Glomerular visceral epithelial cell (primary cell): ENCODE data around the gene XRN2.

Experiments
- DNase-seq: peaks from one replicate; pipeline ENCODE4 v3.0.0-alpha.2; 2016; ENCODE audit errors: extremely low spot score

XRN2 gene

GRCh38 chr20:21301940-21302663 lies 1.0 kb upstream of the XRN2 start:
- DNase-seq: no peak

DNA sequence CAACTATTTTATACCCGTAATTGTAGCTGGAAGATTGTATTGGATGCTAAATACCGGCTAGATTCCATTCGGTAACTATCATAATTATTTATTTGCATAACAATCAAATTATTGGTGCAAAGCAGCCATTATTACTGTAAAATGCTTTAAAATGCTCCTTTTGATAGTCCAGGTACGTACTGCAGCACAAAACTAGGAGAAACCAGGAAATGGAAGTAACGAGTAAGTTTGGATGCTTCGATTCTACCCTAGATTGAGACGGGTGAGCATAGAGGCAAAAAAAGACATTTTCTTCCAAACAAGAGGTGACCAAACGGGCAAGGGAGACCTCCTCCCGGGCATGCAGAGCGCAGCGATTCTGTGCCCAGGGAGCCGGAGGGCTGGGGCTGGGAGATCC lies 469 bp upstream of the XRN2 start:
- DNase-seq: no peak

- peak; percentile 22 for DNase-seq
Measured at GRCh38 chr20:21303872-21304586, 898 bp downstream of the XRN2 start.

DNA sequence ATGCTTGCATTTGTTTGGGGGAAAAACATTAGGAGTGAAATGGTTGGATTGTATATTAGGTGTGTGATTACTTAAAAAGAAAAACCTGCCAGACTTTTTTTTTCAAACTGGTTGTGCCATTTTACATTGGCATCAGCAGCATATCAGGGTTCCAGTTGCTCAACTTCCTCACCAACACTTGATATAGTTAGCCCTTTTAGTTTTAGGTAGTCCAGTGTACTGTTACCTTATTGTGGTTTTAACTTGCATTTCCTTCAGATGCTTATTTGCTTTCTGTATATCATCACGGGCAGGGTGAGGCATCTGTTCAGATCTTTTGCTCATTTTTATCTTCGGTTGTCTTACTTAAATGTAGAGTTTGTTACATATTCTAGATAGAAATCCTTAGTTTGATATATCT lies 5.2 kb downstream of the XRN2 start:
- DNase-seq: no peak

DNA sequence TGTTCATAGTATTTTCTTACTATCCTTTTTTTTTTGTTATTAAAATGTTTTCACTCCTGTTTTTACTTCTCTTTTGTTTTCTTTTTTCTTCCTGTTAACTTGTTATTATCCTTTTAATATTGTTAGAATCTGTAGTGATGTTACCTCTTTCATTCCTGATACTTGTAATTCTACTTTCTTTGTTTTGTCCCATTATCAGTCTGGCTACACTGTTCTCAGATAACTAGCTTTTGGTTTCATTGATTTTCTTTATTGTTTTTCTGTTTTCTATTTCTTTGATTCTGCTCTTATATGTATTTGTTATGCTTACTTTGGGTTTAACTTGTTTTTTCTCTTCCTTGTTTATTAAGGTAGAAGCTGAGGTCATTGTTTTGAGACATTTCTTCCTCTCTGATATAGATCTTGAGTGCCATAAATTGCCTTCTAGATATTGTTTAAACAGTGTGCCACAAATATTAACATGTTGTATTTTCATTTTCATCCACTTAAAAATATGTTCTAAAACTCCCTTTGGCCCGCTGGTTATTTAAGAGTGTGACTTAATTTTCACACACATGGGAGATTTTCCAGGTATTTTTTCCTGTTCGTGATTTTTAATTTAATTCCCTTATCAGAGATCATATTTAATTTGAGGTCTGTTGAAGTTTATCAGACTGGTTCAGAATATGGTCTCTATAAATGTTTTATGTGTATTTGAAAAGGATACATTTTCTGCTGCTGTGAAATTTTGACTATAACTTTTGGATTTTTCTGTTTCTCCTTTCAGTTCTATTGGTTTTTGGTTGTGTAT lies 6.7 kb downstream of the XRN2 start:
- no peak for DNase-seq

DNA sequence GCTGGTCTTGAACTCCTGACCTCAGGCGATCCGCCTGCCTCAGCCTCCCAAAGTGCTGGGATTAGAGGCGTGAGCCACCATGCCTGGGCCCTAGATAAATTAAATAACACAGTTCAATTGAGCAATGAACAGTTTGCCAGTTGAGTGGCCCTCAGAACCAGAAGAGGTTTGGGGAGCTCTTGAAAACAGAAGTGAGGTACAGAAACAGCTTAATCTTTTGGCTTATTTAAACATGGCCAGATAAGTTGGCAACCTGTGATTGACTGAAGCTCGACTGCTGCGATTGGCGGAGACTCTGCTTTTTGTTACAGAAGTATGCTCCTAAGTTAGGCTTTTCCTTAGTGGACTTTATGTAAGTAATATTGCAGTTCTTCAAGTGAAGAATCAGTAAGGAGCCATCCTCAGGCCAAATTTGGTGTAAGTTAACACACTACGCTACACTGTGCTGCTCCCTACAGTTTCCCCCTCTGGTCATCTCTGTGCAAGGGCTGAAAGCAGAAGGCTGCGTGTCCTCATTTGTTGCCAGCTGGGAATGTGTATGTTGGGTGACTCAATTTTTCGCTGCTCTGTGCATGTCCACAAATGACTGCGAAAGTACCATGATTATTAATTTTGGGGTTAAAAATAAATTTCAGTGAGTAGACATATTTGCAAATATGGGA lies 9.8 kb downstream of the XRN2 start:
- DNase-seq: no peak

DNA sequence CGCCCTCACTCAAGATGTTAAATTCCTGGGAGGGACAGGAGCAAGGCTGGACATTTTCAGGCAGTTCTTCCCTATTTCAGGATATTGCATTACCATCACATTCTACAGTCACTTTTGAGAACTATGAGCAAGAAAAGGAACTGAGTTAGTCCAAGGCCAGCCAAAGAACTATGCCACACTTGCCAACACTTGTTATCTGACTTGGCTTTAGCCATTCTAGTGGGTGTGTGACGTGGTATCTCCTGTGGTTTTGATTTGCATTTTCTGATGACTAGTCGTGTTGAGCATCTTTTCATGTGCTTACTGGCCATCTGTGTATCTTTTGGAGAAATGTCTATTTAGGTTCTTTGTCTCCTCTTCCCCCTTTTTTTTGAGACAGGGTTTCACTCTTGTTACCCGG lies 12.0 kb downstream of the XRN2 start:
- peak; percentile 33 for DNase-seq

DNA sequence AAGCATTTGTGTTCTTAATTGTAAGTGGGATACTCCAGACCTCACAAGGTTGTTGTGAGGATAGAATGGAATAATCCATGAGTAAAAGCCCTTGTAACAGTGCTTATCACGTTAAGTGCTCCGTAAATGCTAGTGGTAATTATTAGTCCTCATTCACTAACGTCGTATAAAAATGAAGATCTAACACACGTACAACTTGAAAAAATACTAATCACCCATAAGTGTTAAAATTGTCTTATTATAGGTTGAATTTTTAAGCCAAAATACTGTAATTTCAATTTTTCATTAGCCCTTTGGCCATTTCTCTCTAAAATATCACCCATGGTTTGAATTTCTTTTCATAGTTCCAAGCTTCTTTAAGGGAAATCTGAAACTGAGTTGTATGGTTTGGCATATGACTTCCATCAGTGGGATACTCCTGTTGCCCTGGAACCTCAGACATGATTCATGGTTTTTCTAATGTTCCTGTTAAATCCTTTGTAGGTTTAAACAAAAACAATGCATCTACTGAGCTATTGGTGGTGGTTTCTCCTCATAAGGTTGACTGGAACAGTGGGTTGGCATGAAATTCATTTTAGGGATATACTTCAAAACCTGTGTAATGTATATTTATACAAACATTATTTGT lies 19.1 kb downstream of the XRN2 start:
- no peak for DNase-seq

DNA sequence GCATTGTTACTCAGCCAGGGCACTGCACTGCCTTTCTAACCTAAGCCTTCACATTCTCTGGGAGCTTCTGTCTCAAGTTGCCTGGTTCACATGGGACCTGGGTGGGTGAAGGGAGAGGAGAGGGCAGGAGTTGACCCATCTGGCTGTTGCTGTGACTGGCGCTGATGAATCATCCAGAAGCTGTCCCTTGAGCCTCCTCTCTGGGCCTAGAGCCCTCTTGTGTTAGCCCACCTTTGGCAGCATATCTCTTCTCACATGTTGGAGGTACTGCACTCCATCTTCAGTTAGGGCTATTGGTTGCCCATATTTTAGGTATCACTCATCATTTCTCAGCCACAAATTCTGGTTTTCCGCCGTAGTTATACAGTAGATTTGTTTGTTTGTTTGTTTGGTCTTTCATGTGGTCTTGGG lies 19.8 kb downstream of the XRN2 start:
- DNase-seq: no peak

DNA sequence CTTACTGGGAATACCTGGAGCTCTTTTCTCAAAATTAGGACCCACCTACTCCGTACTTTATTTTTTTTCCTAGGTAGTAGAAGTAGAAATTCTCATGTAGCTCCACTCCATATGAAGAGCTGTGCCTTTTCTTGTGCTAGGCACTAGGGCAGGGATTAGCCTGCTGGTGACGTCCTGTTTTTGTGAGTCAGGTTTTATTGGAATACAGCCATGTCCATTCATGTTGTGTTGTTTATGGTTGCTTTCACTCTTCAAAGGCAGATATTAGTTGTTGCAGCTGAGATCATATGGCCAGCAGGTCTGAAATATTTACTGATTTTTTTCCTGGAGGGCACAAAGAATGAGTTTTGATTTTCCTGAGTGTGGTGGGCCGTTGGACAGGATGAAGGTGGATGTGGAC lies 20.5 kb downstream of the XRN2 start:
- peak; percentile 22 for DNase-seq

GRCh38 chr20:21324126-21324525 lies 21.0 kb downstream of the XRN2 start:
- no peak for DNase-seq

- no peak for DNase-seq
Measured at GRCh38 chr20:21325296-21325695, 22.2 kb downstream of the XRN2 start.

GRCh38 chr20:21326700-21327099 lies 23.6 kb downstream of the XRN2 start:
- no peak for DNase-seq

GRCh38 chr20:21336455-21337151 lies 33.5 kb downstream of the XRN2 start:
- DNase-seq: no peak

GRCh38 chr20:21338291-21338690 lies 35.2 kb downstream of the XRN2 start:
- no peak for DNase-seq

DNA sequence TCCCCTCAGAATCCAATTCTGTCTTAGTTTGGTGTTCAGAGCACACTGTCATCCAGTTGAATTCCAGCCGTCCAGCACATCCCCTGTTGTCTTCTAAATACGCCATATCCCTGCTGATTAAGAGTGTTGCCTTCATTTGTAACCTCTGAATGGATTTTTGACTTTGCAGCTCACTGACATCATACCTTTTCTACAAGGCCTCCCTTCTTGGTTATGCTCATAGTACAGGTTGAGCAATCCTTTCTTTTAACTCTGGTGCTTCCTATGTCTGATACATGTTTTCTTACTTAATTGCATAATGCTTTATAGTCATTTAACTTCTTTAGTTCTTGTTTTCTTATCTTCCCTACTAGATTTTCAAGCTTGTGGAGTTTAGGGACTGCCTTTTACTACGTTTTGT lies 36.4 kb downstream of the XRN2 start:
- no peak for DNase-seq

DNA sequence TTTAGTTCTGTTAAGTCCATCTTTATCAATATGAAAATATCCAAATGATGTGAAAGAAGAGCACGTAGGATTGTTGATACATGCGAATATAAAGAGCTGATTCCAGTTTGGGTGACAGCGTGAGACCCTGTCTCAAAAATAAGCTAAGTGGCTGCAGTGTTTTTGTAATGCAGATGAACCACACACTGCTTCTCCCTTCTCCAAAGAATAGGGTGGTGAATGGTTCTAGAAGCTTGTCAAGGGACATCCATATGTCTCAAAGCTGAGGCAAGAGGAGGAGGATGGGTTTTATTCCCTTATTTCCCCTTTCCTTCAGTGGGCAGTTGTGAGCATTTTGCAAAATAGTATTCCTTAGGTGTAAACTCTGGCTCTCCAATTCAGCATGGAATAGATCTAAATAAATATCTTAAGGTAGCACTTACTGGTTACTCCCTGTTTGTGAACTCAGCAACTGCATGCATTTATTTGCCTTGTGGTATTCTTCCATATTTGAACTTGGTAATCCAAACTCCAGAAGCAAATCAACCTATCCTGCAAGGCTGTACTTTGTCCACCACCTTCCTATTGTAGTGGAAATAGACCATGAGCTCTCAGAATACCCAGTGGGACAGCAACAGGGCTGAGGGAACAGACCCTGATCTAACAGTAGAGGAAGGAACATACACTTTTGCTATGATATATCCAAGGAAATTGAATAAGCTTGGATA lies 38.0 kb downstream of the XRN2 start:
- DNase-seq: no peak

- no peak for DNase-seq
Measured at GRCh38 chr20:21342656-21343345, 39.7 kb downstream of the XRN2 start.

- DNase-seq: no peak
Measured at GRCh38 chr20:21344206-21344900, 41.2 kb downstream of the XRN2 start.
